Gastroesophageal sphincter (tissue), 3 donors: ENCODE measurements around the gene CSGALNACT2.

Source experiments
- CTCF ChIP-seq, 4 experiments: fragments of 200-600 bp in 2 of 4; fragments of 450-650 bp in 2 of 4; sonication (generic) in 1 of 4; IDR thresholded peaks; one replicate each; pipeline ENCODE4 v1.5.1; 2017 to 2019; ENCODE audit warnings: antibody characterized with exemption in 4 of 4, mild to moderate bottlenecking in 2 of 4, moderate library complexity in 2 of 4
- EP300 ChIP-seq: sonication (generic); formaldehyde crosslinking; IDR thresholded peaks from one replicate; pipeline ENCODE4 v1.6.1; 2017; ENCODE audit warnings: antibody characterized with exemption, mild to moderate bottlenecking
- POLR2A ChIP-seq, 2 donors: fragments of 450-650 bp; IDR thresholded peaks; one replicate each; pipeline ENCODE4 v1.6.1; 2017; ENCODE audit warnings: antibody characterized with exemption in 2 of 2, mild to moderate bottlenecking in 2 of 2, moderate library complexity in 1 of 2
- POLR2AphosphoS5 ChIP-seq: sonication (generic); formaldehyde crosslinking; IDR thresholded peaks from one replicate; pipeline ENCODE4 v1.6.1; 2017; ENCODE audit warnings: antibody characterized with exemption

- no peak for TF ChIP-seq POLR2AphosphoS5
- no peak for TF ChIP-seq POLR2A (IDR thresholded peaks at IDR 0.05)
- no peak for TF ChIP-seq CTCF (IDR thresholded peaks at IDR 0.05)
- no peak for TF ChIP-seq EP300
Measured at GRCh38 chr10:43181146-43181545, 42.9 kb downstream of the CSGALNACT2 start.
